ENCODE measurements around the gene CAPRIN2. TPM values are rescaled to one million over a fixed set of nuclear protein-coding genes. Genes with fewer than 3 reads are reported as not detected.
A peak's percentile ranks its signal among the peaks of the same experiment; 100 is the strongest.

Gene CAPRIN2
- total RNA-seq, 1 experiment from 2014 or later: 123 TPM

DNA sequence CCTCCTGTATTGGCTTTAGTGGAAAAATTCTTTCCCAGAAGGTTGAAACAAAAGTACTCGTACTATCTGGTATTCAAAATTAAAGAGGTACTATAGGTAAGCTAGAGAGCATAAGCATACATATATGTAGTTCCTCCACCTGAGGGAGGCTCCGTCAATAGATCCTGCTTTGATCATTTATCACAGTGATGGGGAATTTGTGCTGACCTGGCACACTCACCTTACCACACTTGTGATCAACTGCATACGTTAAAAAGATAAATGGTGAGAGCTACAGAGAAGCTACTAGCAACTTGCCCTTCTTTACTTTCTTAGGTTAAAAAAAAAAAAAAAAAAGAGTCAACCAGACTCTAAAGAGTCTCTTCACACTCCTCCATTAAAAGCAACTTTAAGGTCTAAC is 2.5 kb downstream of the CAPRIN2 start:
- Histone ChIP-seq H3K79me2 (ENCODE audit: insufficient read depth, low read length) (peaks cover 19% of the 10 kb centered on the region; the same call in 1 of the 2 replicates), H3K14ac (ENCODE audit: insufficient read depth, low read length) (no peak overlapping the region), H2AK5ac (ENCODE audit: insufficient read length, low read length) (no peak overlapping the region), H3K27me3 (ENCODE audit: insufficient read depth, low read length) (no peaks in the 10 kb centered on the region), H2BK120ac (ENCODE audit: low read depth, low read length, poor library complexity, severe bottlenecking) (no peak overlapping the region), H3K56ac (ENCODE audit: insufficient read length, low read depth, low read length) (no peak overlapping the region), H3K79me1 (ENCODE audit: insufficient read depth, low read depth, low read length, poor library complexity, severe bottlenecking) (no peaks in the 10 kb centered on the region), H3K27ac (ENCODE audit: insufficient read length, low read depth, low read length) (no peak overlapping the region), H2BK15ac (ENCODE audit: low read depth, low read length) (no peak overlapping the region), H2BK5ac (ENCODE audit: insufficient read length, low read length) (no peak overlapping the region), H3K9me3 (ENCODE audit: control insufficient read depth, low read depth, low read length) (no peaks in the 10 kb centered on the region), H4K8ac (replicated peaks; ENCODE audit: insufficient read length, low read depth, low read length) (no peak overlapping the region), H3K4me1 (ENCODE audit: insufficient read depth, low read length) (peaks cover 5% of the 10 kb centered on the region), H4K20me1 (ENCODE audit: control insufficient read depth, insufficient read depth, insufficient read length) (no peaks in the 10 kb centered on the region), H3K23me2 (ENCODE audit: insufficient read length, low read depth, low read length, poor library complexity, severe bottlenecking) (peaks cover 9% of the 10 kb centered on the region), H3K4ac (ENCODE audit: low read depth, low read length) (no peak overlapping the region), H3K9ac (ENCODE audit: extremely low read depth, insufficient read length, low read length) (peak overlapping the region; percentile 36), H3K4me2 (ENCODE audit: insufficient read depth, insufficient read length, low read length) (peak overlapping the region; percentile 36), H2AFZ (ENCODE audit: low read length) (no peak overlapping the region), H4K91ac (ENCODE audit: insufficient read length, low read depth, low read length) (no peak overlapping the region), H4K5ac (ENCODE audit: insufficient read length, low read depth, low read length) (no peak overlapping the region), H3K18ac (ENCODE audit: insufficient read length, low read depth, low read length) (no peak overlapping the region), H3T11ph (ENCODE audit: low read length) (no peak overlapping the region), H2BK12ac (ENCODE audit: insufficient read length, low read depth, low read length) (no peak overlapping the region), H3K23ac (ENCODE audit: insufficient read length, low read depth, low read length) (no peak overlapping the region), H2BK20ac (ENCODE audit: low read depth, low read length, poor library complexity, severe bottlenecking) (no peak overlapping the region)
- WGBS (ENCODE audit: extremely low coverage, insufficient read length, low lambda C conversion rate): no CpG with 5 or more reads among the region's 3 CpGs
- Mint-ChIP-seq H3K4me1 (peaks cover 35 to 64% of the 10 kb centered on the region in 2 experiments), H3K4me3 (peak overlapping the region; percentile 3 to 97; a peak in 2 of 5 replicates), H3K9me3 (peaks cover 0 to 3% of the 10 kb centered on the region in 2 experiments; a peak in 3 of 5 replicates), H3K36me3 (ENCODE audit: insufficient read depth in 1 of 3, low read depth in 3 of 3) (peaks cover 21 to 49% (median 23%) of the 10 kb centered on the region in 3 experiments), H3K27ac (no peak overlapping the region), H3K27me3 (ENCODE audit: low read depth) (no peaks in the 10 kb centered on the region)
- no peak for DNase-seq
- no peak for TF ChIP-seq CTCF (conservative IDR thresholded peaks at IDR 0.05)

Data from H9 (cell line).